NCI-H146 (cell line): ENCODE results near the gene B3GAT1.
"Not testable (repeated sequence)": the region's sequence is repeated elsewhere in the genome, so short reads cannot be mapped to it uniquely, and the experiment has no call there.

Experiments
- DNase-seq: peaks from one replicate; lab custom pipeline; 2025; lab: John Stamatoyannopoulos, UW

Gene B3GAT1

GRCh38 chr11:134355136-134355535 is 56.9 kb downstream of the B3GAT1 start:
- DNase-seq = no peak

GRCh38 chr11:134352111-134352510 is 59.9 kb downstream of the B3GAT1 start:
- DNase-seq = no peak

- no peak for DNase-seq
Measured at GRCh38 chr11:134350381-134350780, 61.7 kb downstream of the B3GAT1 start.

GRCh38 chr11:134349802-134350355 is 62.2 kb downstream of the B3GAT1 start:
- no peak for DNase-seq

GRCh38 chr11:134349109-134349801 is 62.8 kb downstream of the B3GAT1 start:
- DNase-seq = no peak

- DNase-seq = no peak
Measured at GRCh38 chr11:134347441-134347840, 64.6 kb downstream of the B3GAT1 start.

GRCh38 chr11:134346976-134347350 is 65.1 kb downstream of the B3GAT1 start:
- no peak for DNase-seq

- no peak for DNase-seq
Measured at GRCh38 chr11:134346101-134346975, 65.7 kb downstream of the B3GAT1 start.

- DNase-seq = no peak
Measured at GRCh38 chr11:134345237-134345550, 66.8 kb downstream of the B3GAT1 start.

GRCh38 chr11:134344497-134345236 is 67.4 kb downstream of the B3GAT1 start:
- not testable (repeated sequence) for DNase-seq

GRCh38 chr11:134343646-134344045 is 68.4 kb downstream of the B3GAT1 start:
- DNase-seq = no peak

GRCh38 chr11:134342572-134343340 is 69.3 kb downstream of the B3GAT1 start:
- no peak for DNase-seq

GRCh38 chr11:134341805-134342571 is 70.1 kb downstream of the B3GAT1 start:
- DNase-seq = no peak

GRCh38 chr11:134340354-134340964 is 71.6 kb downstream of the B3GAT1 start:
- peak; percentile 36 for DNase-seq

- no peak for DNase-seq
Measured at GRCh38 chr11:134339756-134340155, 72.3 kb downstream of the B3GAT1 start.

GRCh38 chr11:134338654-134339053 is 73.4 kb downstream of the B3GAT1 start:
- no peak for DNase-seq

GRCh38 chr11:134338068-134338467 is 74.0 kb downstream of the B3GAT1 start:
- DNase-seq = no peak

GRCh38 chr11:134337051-134337450 is 75.0 kb downstream of the B3GAT1 start:
- DNase-seq = no peak

- no peak for DNase-seq
Measured at GRCh38 chr11:134334796-134335571, 77.1 kb downstream of the B3GAT1 start.

- no peak for DNase-seq
Measured at GRCh38 chr11:134333946-134334345, 78.1 kb downstream of the B3GAT1 start.
